Transverse colon (tissue), 3 donors: Measurements from ENCODE around the gene MED23.

Experiments
- CTCF ChIP-seq, 5 experiments: fragments of 200-600 bp in 3 of 5; fragments of 450-650 bp in 2 of 5; sonication (generic) in 3 of 5; IDR thresholded peaks; 1 replicate in 2 of 5; 2 replicates in 3 of 5; pipeline ENCODE4 v1.5.1; 2016 to 2017; ENCODE audit warnings: antibody characterized with exemption in 5 of 5, inconsistent platforms in 3 of 5, mild to moderate bottlenecking in 2 of 5, moderate library complexity in 1 of 5
- EP300 ChIP-seq: sonication (generic); formaldehyde crosslinking; IDR thresholded peaks from one replicate; pipeline ENCODE4 v1.6.1; 2017; ENCODE audit warnings: antibody characterized with exemption, low read depth

GRCh38 chr6:131635384-131636340 lies 7.6 kb upstream of the MED23 start:
- no peak for TF ChIP-seq CTCF (IDR thresholded peaks at IDR 0.05)
- no peak for TF ChIP-seq EP300
